Kidney glomerular epithelial cell (primary cell): Measurements from ENCODE around the gene TSPEAR.

Experiments
- DNase-seq: peaks from one replicate; lab custom pipeline; 2025; lab: John Stamatoyannopoulos, UW

Gene TSPEAR

DNA sequence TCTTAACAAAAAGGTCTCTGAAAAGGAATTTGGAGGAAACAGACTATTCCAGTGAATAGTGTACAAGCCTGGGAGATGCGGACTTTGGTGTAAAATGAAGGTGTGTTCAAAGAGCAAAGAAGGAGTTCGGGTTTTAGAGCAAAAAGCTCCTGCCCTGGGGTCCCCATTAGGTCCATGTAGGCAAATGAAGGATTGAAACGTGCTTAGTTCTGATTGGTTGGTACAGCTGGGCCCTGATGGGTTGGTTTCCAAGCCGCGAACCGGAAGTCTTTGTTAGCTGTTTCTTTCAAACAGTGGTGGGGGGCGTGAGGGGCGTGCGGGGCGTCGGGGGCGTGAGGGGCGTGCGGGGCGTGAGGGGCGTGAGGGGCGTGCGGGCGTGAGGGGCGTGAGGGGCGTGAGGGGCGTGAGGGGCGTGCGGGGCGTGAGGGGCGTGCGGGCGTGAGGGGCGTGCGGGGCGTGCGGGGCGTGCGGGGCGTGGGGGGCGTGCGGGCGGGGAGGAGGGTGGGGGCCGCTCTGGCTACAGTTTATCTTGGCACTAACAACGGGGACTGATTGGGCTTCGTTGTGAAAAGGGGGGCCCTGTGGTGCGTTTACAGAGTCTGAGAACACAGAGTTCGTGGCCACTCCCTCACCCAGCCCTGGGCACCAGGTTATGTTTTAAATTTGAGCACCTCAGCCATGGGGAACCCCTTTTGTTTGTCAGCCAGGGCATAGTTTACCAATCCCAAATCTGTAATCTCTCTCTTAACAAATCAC is 226.7 kb downstream of the TSPEAR start:
- no peak for DNase-seq

GRCh38 chr21:44483288-44484237 is 227.8 kb downstream of the TSPEAR start:
- no peak for DNase-seq

GRCh38 chr21:44482581-44483287 is 228.6 kb downstream of the TSPEAR start:
- no peak for DNase-seq

DNA sequence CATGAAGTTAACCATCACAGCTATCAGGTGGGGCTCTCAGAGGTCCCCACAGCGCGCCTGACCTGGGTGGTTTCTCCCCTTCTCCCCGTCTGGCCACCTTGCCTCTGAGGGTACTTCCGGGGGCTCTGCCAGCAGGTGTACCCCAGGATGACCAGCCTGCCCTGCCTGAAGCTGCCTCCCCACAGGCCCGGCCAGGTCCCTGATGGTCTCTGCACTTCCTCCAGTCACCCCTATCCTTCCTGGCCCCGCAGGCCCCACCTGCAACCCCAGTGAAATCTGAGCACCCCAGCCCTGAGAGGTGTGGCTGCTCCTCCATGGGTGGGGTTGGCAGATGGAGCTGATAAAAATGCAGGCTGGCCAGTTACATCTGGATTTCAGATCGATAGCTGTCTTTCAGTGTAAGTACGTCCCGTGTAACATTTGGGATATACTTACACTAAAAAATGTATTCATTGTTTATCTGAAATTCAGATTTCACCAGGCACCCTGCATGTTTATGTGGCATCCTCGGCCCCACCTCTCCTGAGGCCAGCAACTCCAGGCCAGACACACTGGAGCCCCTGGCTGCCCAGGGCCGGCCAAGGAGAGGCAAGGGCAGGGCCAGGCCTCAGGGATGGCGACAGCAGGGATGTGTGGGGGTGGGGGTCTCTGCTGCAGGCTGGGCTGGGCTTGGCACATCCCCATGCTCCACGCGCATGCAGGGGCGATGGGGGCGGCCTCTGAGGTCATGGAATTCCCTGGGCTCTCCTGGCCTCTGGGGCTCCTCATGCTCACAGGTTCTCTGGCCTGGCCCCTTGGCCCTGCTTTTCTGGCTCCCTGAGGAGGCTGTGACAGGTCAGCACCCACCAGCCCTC is 230.9 kb downstream of the TSPEAR start:
- no peak for DNase-seq

DNA sequence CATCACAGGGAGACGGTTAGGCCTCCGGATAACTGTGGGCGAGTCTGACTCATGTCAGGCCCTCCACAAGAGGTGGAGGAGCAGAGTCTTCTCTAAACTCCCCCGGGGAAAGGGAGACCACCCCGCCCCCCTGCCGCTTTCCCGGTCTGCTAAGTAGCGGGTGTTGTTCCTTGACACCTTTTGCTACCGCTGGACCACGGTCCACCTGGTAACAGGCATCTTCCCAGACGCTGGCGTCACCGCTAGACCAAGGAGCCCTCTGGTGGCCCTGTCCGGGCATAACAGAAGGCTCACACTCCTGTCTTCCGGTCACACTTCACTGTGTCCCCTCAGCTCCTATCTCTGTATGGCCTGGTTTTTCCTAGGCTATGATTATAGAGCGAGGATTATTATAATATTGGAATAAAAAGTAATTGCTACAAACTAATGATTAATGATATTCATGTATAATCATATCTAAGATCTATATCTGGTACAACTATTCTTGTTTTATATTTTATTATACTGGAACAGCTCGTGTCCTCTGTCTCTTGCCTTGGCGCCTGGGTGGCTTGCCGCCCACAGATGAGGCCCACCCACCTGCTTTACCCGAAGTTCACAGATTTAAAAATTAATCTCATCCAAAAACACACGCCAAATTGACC is 231.7 kb downstream of the TSPEAR start:
- peak; percentile 32 for DNase-seq

DNA sequence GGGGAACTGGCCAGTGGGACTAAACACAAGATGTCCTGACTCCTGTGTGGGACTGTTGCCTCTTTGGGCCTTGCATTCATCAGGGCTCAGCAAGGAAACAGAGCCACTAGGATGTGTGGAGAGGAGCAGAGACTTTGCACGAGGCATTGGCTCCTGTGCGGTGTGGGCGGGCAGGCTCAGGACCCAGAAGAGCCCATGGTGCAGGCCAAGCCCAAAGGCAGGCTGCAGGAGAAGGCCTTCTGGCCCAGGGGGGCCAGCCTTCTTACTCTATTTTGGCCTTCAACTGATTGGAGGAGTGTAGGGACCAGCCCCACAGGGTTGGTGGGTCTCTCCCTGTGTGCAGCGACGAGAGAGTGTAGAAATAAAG is 232.6 kb downstream of the TSPEAR start:
- DNase-seq: no peak

DNA sequence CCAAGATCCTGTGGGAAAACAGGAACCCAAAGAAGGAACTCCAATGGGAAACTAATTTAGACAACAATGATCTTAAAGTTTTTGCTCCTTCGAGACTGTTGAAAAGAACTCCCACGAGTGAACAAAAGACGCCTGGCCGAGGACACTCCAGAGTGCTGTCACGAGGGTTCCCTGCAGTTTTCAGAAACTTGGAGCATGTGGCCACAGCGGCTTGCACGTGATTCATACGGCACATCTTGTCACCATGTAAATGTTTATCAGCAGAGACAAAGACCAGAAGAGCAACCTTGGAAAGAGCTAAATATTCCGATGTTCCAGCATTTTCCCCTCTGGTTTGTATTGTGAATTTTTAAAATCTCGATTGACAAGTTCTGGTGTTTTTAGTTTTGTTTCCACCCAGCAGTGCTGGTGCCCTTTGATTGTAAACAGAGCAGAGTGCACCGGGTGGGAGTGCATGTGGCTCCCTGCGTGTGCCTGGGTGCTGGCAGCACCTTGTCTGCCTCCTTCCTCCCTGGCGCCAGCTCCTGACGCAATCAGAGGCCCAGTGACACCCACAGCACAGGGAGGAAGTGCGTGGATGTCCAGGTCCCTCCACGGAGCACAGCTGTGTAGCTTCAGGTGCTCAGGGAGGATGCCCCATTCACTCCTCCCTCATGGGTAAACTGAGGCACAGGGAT is 233.1 kb downstream of the TSPEAR start:
- DNase-seq: no peak

- no peak for DNase-seq
Measured at GRCh38 chr21:44477712-44478111, 233.7 kb downstream of the TSPEAR start.

DNA sequence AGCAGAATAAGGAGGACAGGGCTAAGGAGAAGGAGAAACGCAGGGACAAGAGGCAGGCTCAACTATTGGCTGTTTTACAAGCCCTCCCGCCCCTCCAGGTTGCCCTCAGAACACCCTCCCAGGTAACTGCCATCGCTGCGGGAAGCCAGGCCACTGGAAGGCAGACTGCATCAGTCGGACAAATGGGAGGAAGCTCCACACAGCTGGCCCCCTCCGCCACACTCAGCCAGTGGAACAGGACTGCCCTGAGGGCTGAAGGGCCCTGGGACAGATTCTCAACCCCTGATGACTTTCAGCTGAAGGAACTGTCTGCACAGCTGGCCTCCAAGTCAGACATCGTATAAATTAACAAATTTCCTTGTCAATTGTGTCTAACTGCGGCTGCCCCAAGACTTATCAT is 234.2 kb downstream of the TSPEAR start:
- DNase-seq: no peak

DNA sequence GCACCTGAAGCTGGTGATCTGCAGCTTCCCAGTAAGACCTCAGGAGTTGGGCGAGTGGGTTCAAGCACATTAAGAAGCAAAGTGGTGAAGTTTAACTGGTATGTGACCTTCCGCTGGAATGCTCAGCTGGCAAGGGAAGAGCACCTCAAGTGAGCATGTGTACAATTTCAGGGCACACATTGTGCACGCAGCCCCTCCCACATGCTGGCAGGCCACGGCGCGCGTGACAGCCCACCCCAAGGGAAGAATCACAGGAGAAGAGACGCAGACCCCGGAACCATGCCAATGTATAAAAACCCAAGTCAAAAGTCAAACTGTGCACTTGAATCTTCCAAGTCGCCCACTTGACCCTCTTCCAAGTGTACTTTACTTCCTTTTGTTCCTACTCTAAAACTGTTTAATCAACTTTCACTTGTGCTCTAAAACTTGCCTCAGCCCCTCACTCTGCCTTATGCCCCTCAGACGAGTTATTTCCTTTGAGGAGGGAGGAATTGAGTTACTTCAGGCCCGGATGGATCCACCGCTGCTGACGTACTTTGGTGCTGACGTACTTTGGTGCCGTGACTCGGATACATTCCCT is 236.0 kb downstream of the TSPEAR start:
- DNase-seq: no peak

DNA sequence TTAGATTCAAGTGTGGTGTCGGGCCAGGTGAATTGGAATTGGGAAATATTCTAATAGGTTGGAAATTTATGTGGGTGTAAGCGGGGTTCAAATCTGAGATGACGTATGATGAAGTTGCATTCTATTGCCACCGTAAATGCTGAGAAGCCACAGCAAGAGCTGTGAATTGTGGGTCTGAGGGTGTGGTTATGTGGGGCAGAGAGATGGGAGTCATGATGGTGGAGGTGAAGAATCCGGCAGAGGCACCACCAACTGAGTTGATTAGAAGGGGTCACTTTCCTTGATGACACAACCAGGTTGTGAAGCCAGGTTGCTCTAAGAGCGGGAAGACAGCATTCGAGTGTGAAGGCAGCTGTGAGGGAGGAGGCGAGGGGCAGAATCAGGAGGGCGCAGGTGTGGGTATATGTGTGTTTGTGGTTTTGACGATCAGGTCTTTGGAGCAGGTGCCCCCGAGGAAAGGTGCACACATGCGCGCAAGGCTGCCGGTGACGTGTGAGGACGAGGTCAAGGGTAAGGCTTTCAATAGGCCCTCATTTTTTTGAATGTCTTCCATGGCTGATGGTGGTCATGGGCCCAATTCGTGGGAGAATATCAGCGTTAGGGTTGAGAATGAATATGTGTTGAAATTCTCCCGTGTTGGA is 237.3 kb downstream of the TSPEAR start:
- no peak for DNase-seq

DNA sequence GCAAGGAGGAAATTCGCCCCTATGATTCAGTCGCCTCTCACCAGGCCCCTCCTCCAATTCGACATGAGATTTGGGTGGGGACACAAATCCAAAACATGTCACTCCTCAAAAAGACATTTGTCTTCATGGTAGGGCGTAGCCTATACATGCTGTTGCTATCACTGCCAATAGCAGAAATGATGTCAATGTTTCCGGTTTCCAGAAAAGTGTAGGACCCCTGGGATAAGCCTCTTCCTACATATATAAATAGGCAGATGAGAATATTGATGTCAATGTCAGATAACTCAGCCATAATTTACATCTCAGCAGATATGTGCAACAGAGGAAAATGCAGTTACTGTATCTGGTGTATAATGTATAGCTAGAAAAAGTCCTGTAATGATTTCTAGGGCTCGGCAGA is 239.4 kb downstream of the TSPEAR start:
- no peak for DNase-seq

DNA sequence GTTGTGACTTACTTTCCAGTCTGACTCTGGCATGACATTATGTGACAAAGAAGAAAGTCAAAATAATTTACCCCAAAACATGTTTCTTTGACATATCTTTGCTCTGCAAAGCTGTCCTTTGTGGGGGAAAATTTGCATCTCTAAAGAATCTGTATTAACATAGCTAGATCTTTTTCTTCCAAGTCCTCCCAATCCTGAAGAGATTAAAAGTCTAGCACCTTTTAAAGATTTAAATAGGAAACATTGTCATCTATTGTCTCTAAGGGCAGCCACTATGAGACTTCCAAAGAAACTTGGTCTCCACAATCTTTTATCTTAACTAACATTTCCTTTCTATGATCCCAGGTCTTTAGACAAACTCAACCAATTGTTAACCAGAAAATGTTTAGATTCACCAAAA is 240.0 kb downstream of the TSPEAR start:
- DNase-seq: no peak

DNA sequence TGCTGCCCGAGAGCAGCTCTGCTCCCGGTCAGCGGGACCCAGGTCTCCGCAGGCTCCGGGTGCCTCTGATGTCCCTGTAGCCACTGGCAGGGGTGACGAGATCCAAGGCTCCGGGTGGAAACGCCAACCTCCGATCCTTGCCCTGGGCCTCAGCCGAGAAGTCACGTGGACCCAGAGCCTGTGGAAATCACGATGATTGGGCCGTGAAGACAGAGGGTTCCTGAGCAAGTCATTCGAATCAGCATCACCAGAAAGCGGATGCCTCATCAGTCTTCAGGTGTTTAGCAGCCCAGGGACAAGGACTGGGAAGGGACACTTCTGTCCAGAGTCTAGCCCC is 243.5 kb downstream of the TSPEAR start:
- DNase-seq: no peak

DNA sequence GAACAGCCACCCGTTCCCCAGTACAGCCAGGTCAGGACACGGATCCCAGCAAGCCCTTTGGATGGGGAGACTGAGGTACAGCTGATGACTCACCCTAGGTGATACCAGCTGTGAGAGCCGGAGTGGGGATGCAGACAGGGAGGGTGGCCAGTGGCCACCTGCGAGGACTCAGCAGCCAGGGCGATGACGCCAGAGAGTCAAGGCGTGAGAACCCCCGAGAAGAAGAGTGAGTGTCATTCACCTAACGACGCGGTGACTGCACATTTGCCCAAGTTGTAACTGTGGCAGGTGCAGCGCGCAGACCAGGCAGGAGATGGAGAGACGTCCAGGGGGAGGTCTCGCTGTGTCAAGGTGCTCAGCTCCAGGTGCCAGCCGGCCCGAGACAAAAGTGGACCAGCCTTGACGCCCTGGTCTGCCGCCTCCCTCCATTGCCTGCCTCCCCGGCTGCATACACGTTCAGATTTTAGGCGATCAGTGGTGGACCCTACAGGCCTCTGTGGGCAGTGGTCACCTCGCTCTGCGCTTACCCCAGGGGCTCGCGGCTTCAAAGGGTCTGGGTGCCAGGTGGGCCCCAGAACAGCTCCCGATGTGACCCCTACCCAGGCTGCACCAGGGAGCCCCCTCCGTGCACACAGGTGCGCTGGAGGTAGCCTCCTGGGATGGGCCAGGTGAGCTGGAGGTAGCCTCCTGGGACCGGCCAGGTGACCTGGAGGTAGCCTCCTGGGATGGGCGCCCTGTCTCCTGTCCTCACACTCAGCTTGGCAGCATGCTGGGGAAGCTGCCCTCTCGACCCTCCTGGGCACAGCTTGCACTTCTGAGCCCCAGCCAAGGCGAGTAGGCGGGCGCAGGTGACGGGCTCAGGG is 244.1 kb downstream of the TSPEAR start:
- no peak for DNase-seq

DNA sequence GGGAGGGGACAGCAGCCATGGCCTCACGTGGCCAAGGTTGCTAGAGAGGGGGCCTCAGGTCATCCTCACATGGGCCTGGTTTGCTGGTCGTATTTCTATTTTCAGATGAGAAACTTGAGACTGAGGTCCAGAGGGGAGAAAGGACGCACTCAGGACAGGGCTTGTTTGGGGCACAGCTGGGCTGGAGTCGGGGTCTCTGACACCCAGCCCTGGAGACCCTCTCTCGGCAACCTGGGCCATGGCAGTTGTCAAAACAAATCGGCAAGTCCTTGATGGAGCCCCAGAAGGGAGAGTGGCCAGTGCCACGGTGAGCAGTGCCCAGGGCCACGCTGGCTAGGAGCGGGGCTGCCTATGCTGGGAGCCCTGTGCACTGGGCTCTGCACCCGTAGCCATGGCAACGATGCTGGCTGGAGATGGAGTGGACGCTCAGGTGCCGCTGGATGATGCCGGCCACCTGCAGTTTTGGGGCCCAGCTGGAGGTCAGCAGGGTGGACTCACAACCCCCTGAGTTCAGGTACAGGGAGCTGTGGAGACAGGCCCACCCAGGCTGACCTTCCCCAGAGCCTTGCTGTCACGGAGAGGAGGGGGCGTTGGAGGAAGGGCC is 244.9 kb downstream of the TSPEAR start:
- DNase-seq: no peak

DNA sequence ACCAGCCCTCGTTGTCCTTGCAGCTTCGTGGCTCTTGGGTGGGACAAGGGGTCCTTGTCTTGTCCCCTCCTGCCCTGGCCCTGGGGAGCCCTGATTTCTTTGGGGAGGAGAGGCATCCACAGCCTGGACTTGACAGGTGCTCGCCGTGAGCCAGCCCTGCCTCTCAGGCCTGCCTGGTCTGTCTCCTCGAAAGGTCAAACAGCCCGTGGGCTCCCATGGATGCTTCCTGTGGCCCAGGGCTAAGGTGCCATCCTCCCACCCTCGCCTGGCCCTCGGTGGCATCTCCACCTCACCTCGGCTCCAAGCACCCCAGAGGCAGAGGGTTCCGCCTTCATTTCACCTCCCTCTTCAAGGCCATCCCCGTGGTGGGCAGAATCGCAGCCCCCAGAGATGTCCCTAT is 247.0 kb downstream of the TSPEAR start:
- DNase-seq: no peak

- DNase-seq: no peak
Measured at GRCh38 chr21:44463724-44464123, 247.6 kb downstream of the TSPEAR start.

DNA sequence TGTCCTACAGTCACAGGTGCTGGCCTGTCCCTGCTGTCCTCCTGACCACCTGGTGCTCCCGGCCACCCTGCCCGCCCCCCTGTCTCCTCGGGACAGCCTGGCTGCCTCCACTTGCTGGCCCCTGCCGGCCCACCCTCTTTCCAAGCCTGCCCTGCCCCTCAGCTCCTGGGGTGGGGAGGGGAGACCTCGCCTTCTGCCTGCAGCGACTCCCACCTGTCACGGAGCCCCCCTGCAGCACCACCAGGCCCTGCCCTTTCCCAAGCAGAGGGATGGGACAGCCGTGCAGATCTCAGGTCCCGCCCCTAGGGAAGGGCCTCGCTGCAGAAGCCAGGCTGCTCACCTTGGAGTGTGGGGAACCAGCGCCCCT is 248.6 kb downstream of the TSPEAR start:
- DNase-seq: no peak
